Measurements from ENCODE around the gene C19orf53. TPM values are rescaled to one million over a fixed set of nuclear protein-coding genes. Genes with fewer than 3 reads are reported as not detected.

Gene C19orf53
- polyA plus RNA-seq, 3 donors = 125 to 156 (median 132) TPM

GRCh38 chr19:13823901-13824300 is 49.6 kb downstream of the C19orf53 start:
- H4K20me1 ChIP-seq (ENCODE audit: insufficient read depth, low read length) = no peaks in the 10 kb centered on the region
- Mint-ChIP-seq H3K9me3 (peaks cover 0 to 2% (median 0%) of the 10 kb centered on the region in 7 donors), H3K4me3 (no peak overlapping the region), H3K27me3 (ENCODE audit: low read depth in 3 of 3) (peaks cover 0 to 2% (median 1%) of the 10 kb centered on the region in 3 donors), H3K36me3 (peaks cover 21 to 58% of the 10 kb centered on the region in 2 donors), H3K27ac (peak overlapping the region in 1 of 7 donors; percentile 18), H3K4me1 (peaks cover 6% of the 10 kb centered on the region)
- H3K4me3 ChIP-seq (replicated peaks in 1 of 3; ENCODE audit: low read depth in 2 of 3, low read length in 3 of 3) = no peak overlapping the region
- no peaks in the 10 kb centered on the region for H3K9me3 ChIP-seq (replicated peaks in 1 of 2; ENCODE audit: control insufficient read depth in 1 of 2, insufficient read depth in 1 of 2, low read length in 2 of 2)
- no peak for DNase-seq
- no peak for TF ChIP-seq CTCF (IDR thresholded peaks at IDR 0.05)
- H3K79me2 ChIP-seq (ENCODE audit: insufficient read depth, low read length) = no peaks in the 10 kb centered on the region
- H3K4me1 ChIP-seq (ENCODE audit: control insufficient read depth in 1 of 2, insufficient read depth in 2 of 2, low read length in 2 of 2) = no peaks in the 10 kb centered on the region
- H2AFZ ChIP-seq (ENCODE audit: insufficient read depth, low read depth, low read length, poor library complexity, severe bottlenecking) = no peak overlapping the region
- no peak overlapping the region for H3K4me2 ChIP-seq (replicated peaks; ENCODE audit: extremely low read depth, low read length, poor library complexity, severe bottlenecking)
- no peak overlapping the region for H3K27ac ChIP-seq (ENCODE audit: low read depth in 1 of 2, low read length in 2 of 2)
- no peaks in the 10 kb centered on the region for H3K27me3 ChIP-seq (ENCODE audit: control insufficient read depth in 2 of 2, insufficient read depth in 2 of 2, low read length in 2 of 2)
- no peak overlapping the region for H3K9ac ChIP-seq (ENCODE audit: insufficient read depth, low read length, poor library complexity, severe bottlenecking)
- 100% methylated on average over 2 of the region's 2 CpGs for WGBS (ENCODE audit: insufficient coverage)
- intact Hi-C loops (cut with micrococcal nuclease) = no loop called here
- peaks cover 0 to 13% of the 10 kb centered on the region in 2 donors for H3K36me3 ChIP-seq (replicated peaks in 1 of 2; ENCODE audit: control insufficient read depth in 1 of 2, insufficient read depth in 2 of 2, low read length in 2 of 2)

GRCh38 chr19:13824703-13825102 is 50.4 kb downstream of the C19orf53 start:
- no peak overlapping the region for H3K4me2 ChIP-seq (replicated peaks; ENCODE audit: extremely low read depth, low read length, poor library complexity, severe bottlenecking)
- Mint-ChIP-seq H3K4me3 (no peak overlapping the region), H3K4me1 (peaks cover 6% of the 10 kb centered on the region), H3K27ac (no peak overlapping the region), H3K27me3 (ENCODE audit: low read depth in 3 of 3) (peaks cover 0 to 2% (median 1%) of the 10 kb centered on the region in 3 donors), H3K9me3 (peaks cover 0 to 2% (median 0%) of the 10 kb centered on the region in 7 donors), H3K36me3 (peaks cover 21 to 59% of the 10 kb centered on the region in 2 donors)
- no peak for TF ChIP-seq CTCF (IDR thresholded peaks at IDR 0.05)
- peaks cover 0 to 13% of the 10 kb centered on the region in 2 donors for H3K36me3 ChIP-seq (replicated peaks in 1 of 2; ENCODE audit: control insufficient read depth in 1 of 2, insufficient read depth in 2 of 2, low read length in 2 of 2)
- H3K4me3 ChIP-seq (replicated peaks in 1 of 3; ENCODE audit: low read depth in 2 of 3, low read length in 3 of 3) = no peak overlapping the region
- no peaks in the 10 kb centered on the region for H3K27me3 ChIP-seq (ENCODE audit: control insufficient read depth in 2 of 2, insufficient read depth in 2 of 2, low read length in 2 of 2)
- intact Hi-C loops (cut with micrococcal nuclease) = loop anchor here in 1 of 2 donors (5.0 kb wide), 1 partner anchor 38 kb away; no protein-coding TSS in a partner anchor
- H3K27ac ChIP-seq (ENCODE audit: low read depth in 1 of 2, low read length in 2 of 2) = no peak overlapping the region
- no peaks in the 10 kb centered on the region for H3K9me3 ChIP-seq (replicated peaks in 1 of 2; ENCODE audit: control insufficient read depth in 1 of 2, insufficient read depth in 1 of 2, low read length in 2 of 2)
- no peaks in the 10 kb centered on the region for H3K79me2 ChIP-seq (ENCODE audit: insufficient read depth, low read length)
- H3K4me1 ChIP-seq (ENCODE audit: control insufficient read depth in 1 of 2, insufficient read depth in 2 of 2, low read length in 2 of 2) = no peaks in the 10 kb centered on the region
- no peak overlapping the region for H3K9ac ChIP-seq (ENCODE audit: insufficient read depth, low read length, poor library complexity, severe bottlenecking)
- H2AFZ ChIP-seq (ENCODE audit: insufficient read depth, low read depth, low read length, poor library complexity, severe bottlenecking) = no peak overlapping the region
- DNase-seq = no peak
- no peaks in the 10 kb centered on the region for H4K20me1 ChIP-seq (ENCODE audit: insufficient read depth, low read length)
